SK-N-MC (cell line): ENCODE measurements around the gene ANO2.

Experiments used
- EZH2 ChIP-seq: fragments of 200-600 bp; sonication (generic); IDR thresholded peaks from one replicate; pipeline ENCODE4 v1.6.1; 2017; ENCODE audit warnings: antibody characterized with exemption
- POLR2AphosphoS5 ChIP-seq: IDR thresholded peaks from 2 replicates; pipeline ENCODE4 v1.6.1; 2012; ENCODE audit warnings: mild to moderate bottlenecking, low read depth, low read length, borderline replicate concordance

- TF ChIP-seq POLR2AphosphoS5 (no peak), EZH2 (no peak)
Observed at GRCh38 chr12:5921966-5922899, 22.8 kb downstream of the ANO2 start.
